Esophagus squamous epithelium (tissue), 5 donors: ENCODE results near the gene TPSG1. TPM values are rescaled to one million over a fixed set of nuclear protein-coding genes. Genes with fewer than 3 reads are reported as not detected.
A peak's percentile ranks its signal among the peaks of the same experiment; 100 is the strongest.

Source experiments
- DNase-seq: peaks from one replicate; lab custom pipeline; 2025; lab: John Stamatoyannopoulos, UW
- H3K27ac ChIP-seq, 4 donors: fragments of 200-600 bp; sonication (generic); one replicate each; pipeline ENCODE4 v1.5.1; 2016 to 2019; ENCODE audit warnings: mild to moderate bottlenecking in 1 of 4
- H3K27me3 ChIP-seq, 4 donors: fragments of 200-600 bp; sonication (generic); 1 replicate in 3 of 4; 2 replicates in 1 of 4; pipeline versions ENCODE4 v1.5.1 to v1.6.0; 2017 to 2021; ENCODE audit warnings: antibody characterized with exemption in 1 of 4
- H3K36me3 ChIP-seq, 3 donors: fragments of 200-600 bp; sonication (generic); one replicate each; pipeline ENCODE4 v1.5.1; 2016 to 2019
- H3K4me1 ChIP-seq, 3 donors: fragments of 200-600 bp; sonication (generic); one replicate each; pipeline ENCODE4 v1.5.1; 2017 to 2019
- H3K4me3 ChIP-seq, 4 donors: fragments of 200-600 bp; sonication (generic); 1 replicate in 3 of 4; 2 replicates in 1 of 4; pipeline ENCODE4 v1.5.1; 2016 to 2019; ENCODE audit warnings: mild to moderate bottlenecking in 2 of 4, moderate library complexity in 1 of 4
- H3K9me3 ChIP-seq, 3 donors: fragments of 200-600 bp; sonication (generic); one replicate each; pipeline ENCODE4 v1.5.1; 2016 to 2019
- POLR2A ChIP-seq, 4 donors: fragments of 450-650 bp; IDR thresholded peaks; one replicate each; pipeline ENCODE4 v1.6.1; 2017; ENCODE audit warnings: antibody characterized with exemption in 4 of 4, mild to moderate bottlenecking in 4 of 4, moderate library complexity in 3 of 4
- WGBS, 2 donors: methylation state at CpG; one replicate each; pipeline ENCODE4 v1.1.5; 2018; 5-methylcytosine and 5-hydroxymethylcytosine counted together
- intact Hi-C: fragments of 100-400 bp; cut with DNase I; formaldehyde crosslinking; loops from one replicate; pipeline ENCODE4 v1.15.0; 2022
- total RNA-seq, 4 donors: library from RNA; depleted of rRNA; stranded (reverse); fragments of >200 nt; gene quantifications; one replicate each; pipeline ENCODE4 v1.1.0, GENCODE V29; 2016
- TF ChIP-seq, protein P1 (sequence below), 6 experiments: fragments of 450-650 bp in 4 of 6; fragments of 200-600 bp in 2 of 6; sonication (generic) in 2 of 6; IDR thresholded peaks; one replicate each; pipeline ENCODE4 v1.5.1; 2016 to 2019; ENCODE audit warnings: antibody characterized with exemption in 6 of 6, mild to moderate bottlenecking in 4 of 6, moderate library complexity in 4 of 6
- donor health status: DM: yes; HTN: yes; CAD: no.

The TPSG1 gene
- total RNA-seq, 4 donors from 2014 or later, result 0.27 TPM; not detected in 3

DNA sequence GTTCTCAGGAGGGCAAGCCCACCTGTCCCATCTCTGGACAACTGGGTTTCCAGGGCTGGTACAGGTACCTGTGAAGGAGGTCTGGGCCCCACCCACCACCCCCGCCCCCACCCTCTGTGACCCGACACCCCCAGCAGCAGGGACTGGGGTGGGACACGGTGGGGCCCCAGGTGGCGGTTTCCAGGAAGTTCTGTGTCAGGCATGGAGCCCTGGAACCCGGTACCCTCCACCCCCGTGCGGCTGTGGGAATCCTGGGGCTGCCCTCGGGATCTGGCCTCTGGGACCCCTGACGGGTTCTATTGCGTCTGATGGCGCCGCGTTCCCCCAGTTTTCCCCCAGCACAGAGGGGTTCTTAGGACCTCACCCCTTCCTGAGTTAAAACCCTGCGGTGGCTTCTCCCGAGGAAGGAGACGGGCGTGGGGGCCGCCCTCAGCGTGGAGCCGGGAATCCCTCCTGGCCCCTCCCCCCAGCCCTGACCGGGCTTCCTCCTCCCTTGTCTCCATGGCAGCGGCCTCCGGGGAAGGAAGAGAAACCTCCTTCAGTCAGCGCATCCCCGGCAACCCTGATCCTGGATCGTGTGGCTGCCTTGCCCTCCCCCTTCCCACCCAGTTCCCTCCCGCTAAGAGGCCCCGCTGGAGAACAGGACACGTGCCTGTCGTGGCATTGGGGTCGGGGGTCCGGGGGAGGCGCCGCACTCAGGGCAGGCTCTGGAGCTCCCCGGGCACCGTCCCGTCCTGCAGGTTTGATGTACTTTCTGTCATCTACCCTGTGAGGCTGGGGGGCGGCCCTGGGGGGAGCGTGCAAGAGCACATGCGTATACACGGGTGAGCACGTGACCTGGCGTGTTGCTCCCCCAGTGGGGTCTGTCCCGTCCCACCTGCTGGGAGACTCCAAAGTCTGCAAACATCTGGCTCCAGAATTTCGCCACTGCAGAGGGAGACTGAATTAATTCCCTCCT is 41.8 kb downstream of the TPSG1 start:
- Histone ChIP-seq H3K9me3 (no peaks in the 10 kb centered on the region), H3K4me1 (peaks cover 3 to 43% (median 34%) of the 10 kb centered on the region in 3 donors), H3K4me3 (peak overlapping the region in 1 of 4 donors; percentile 35), H3K36me3 (no peaks in the 10 kb centered on the region), H3K27me3 (peaks cover 0 to 55% (median 0%) of the 10 kb centered on the region in 4 donors), H3K27ac (peak overlapping the region; percentile 60 to 89 (median 78))
- DNase-seq, result no peak
- intact Hi-C loops, result no loop called here
- WGBS, 2 donors, result 38 to 66% methylated on average over 17 to 18 of the region's 45 CpGs
- TF ChIP-seq, protein P1, sequence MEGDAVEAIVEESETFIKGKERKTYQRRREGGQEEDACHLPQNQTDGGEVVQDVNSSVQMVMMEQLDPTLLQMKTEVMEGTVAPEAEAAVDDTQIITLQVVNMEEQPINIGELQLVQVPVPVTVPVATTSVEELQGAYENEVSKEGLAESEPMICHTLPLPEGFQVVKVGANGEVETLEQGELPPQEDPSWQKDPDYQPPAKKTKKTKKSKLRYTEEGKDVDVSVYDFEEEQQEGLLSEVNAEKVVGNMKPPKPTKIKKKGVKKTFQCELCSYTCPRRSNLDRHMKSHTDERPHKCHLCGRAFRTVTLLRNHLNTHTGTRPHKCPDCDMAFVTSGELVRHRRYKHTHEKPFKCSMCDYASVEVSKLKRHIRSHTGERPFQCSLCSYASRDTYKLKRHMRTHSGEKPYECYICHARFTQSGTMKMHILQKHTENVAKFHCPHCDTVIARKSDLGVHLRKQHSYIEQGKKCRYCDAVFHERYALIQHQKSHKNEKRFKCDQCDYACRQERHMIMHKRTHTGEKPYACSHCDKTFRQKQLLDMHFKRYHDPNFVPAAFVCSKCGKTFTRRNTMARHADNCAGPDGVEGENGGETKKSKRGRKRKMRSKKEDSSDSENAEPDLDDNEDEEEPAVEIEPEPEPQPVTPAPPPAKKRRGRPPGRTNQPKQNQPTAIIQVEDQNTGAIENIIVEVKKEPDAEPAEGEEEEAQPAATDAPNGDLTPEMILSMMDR (IDR thresholded peaks at IDR 0.05), result no peak
- no peak for TF ChIP-seq POLR2A (IDR thresholded peaks at IDR 0.05)

DNA sequence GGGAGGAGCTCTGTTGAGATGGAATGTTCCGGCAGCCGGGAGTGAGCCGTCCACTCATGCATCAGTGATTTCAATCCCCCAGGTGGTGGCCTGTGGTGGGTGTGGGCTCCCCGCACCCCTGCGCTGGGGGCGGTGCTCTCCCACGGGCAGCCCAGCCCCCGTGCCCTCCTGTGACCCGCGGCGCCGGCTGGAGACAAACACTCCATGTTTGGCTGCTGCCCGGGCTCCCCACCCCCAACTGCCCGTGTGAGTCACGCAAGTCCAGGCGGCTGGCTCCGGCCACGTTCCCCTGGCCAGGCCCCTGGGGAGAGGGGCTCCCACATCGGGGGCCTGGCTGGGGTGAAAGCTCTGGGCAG is 42.8 kb downstream of the TPSG1 start:
- WGBS, 2 donors, result 40% methylated on average over 2 of the region's 19 CpGs; no CpG with 5 or more reads in 1 of the 2 donors
- intact Hi-C loops, result no loop called here
- Histone ChIP-seq H3K4me1 (peaks cover 3 to 43% (median 34%) of the 10 kb centered on the region in 3 donors), H3K27me3 (peaks cover 0 to 65% (median 0%) of the 10 kb centered on the region in 4 donors), H3K4me3 (peak overlapping the region in 1 of 4 donors; percentile 35), H3K9me3 (no peaks in the 10 kb centered on the region), H3K27ac (peak overlapping the region; percentile 60 to 89 (median 78)), H3K36me3 (no peaks in the 10 kb centered on the region)
- DNase-seq, result no peak
- TF ChIP-seq, protein P1 (IDR thresholded peaks at IDR 0.05), result no peak
- TF ChIP-seq POLR2A (IDR thresholded peaks at IDR 0.05), result peak in 1 of 4 donors; percentile 7

DNA sequence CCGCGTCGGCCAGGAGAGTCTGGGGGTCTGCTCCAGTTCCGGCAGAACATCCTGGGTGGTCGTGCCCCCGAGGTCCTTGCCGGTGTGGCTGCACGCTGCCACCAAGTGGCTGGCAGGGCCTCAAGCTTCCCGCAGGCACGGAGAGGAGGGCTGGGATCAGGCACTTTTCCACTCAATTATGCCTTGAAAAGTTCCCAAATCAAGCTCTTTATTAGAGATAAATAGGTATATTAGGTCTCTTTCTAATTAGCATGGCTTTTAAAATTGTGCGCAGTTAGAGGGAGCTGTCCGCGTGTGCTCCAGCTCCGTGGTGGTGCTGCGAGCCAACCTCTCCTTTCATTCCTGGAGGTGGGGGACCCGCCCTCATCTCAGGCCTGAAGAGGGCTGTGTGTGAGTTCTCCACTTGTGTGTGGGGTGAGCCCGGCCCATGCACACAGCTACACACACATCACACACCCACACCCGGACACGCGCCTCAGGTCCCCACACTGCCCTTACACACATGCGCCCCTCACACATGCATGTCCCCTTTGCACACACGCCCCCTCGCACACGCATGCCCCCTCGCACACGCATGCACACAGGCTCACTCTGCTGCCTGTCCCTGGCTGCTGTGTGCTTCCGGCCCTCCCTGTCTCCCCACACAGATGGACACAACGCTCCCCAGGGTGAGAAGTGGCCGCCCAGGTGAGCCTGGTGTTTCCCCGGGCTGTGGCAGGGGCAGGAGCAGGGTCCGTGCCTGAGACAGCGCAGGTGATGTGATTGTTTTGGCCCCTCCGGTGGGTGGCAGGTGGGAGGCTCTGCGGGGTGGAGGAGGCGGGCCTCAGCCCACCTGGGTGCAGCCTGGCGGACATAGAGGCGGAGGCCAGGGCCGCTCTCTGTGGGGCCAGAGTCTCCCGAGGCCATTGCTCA is 43.4 kb downstream of the TPSG1 start:
- DNase-seq, result no peak
- intact Hi-C loops, result no loop called here

DNA sequence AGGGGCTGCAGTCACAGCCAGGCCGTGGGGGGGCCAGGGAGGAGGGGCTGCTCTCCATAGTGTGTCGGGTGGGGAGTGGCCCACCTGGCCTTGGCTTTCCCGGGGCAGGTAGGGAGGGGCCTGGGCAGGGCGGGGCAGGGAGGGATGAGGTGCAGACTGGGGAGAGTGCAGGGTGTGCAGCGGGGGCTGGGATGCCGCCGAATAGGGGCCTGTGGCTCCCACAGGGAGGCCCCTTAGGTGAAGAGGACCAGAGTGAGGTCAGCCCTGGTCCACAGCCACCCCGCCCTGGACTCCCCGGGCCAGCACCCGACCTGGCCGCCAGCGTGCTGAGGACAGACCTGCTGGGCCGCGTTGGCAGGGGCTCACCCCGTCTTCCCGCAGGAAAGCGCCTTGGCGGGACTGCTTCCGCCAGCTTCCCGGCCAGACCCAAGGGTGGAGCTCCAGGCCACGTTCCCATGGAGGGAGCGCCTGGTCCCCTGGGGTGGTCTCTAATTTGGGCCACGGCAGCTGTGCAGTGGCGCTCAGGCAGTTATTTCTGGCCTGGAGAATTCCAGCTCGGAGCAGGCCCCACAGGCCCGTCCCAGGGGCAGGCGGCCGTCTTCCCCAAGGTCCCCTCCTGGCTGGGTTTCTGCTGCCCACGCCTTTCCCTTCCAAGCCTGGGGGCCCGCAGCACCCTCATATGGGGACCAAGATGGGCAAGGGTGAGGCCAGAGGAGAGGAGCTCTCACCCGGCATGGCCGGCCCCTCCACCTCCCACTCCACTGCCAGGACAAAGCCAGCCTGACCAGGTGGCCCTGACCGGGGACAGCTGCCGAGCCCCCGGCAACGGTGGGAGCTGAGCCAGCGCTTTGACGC is 44.3 kb downstream of the TPSG1 start:
- peak overlapping the region; percentile 42 to 89 (median 78) for H3K27ac ChIP-seq
- 20 to 37% methylated on average over 1 to 3 of the region's 38 CpGs for WGBS, 2 donors
- H3K27me3 ChIP-seq, result peaks cover 0 to 69% (median 0%) of the 10 kb centered on the region in 4 donors
- peaks cover 3 to 43% (median 34%) of the 10 kb centered on the region in 3 donors for H3K4me1 ChIP-seq
- intact Hi-C loops, result no loop called here
- no peak for DNase-seq
- no peaks in the 10 kb centered on the region for H3K9me3 ChIP-seq
- peak overlapping the region in 1 of 4 donors; percentile 18 for H3K4me3 ChIP-seq
- no peaks in the 10 kb centered on the region for H3K36me3 ChIP-seq
- TF ChIP-seq, protein P1 (IDR thresholded peaks at IDR 0.05), result no peak
- TF ChIP-seq POLR2A (IDR thresholded peaks at IDR 0.05), result no peak

More for the DNA sequence above, 43.4 kb downstream of the TPSG1 start:
- Histone ChIP-seq H3K4me1 (peaks cover 3 to 43% (median 34%) of the 10 kb centered on the region in 3 donors), H3K9me3 (no peaks in the 10 kb centered on the region), H3K4me3 (peak overlapping the region in 1 of 4 donors; percentile 35), H3K27me3 (peaks cover 0 to 67% (median 0%) of the 10 kb centered on the region in 4 donors), H3K36me3 (no peaks in the 10 kb centered on the region), H3K27ac (peak overlapping the region; percentile 51 to 89 (median 78))
- WGBS, 2 donors, result 40 to 71% methylated on average over 11 to 29 of the region's 39 CpGs
- no peak for TF ChIP-seq POLR2A (IDR thresholded peaks at IDR 0.05)
- TF ChIP-seq, protein P1 (IDR thresholded peaks at IDR 0.05), result no peak
